Upper lobe of left lung (tissue), 6 donors: ENCODE measurements around the gene TRIM47. TPM values are rescaled to one million over a fixed set of nuclear protein-coding genes. Genes with fewer than 3 reads are reported as not detected.

Source experiments
- ATAC-seq, 2 donors: fragments of 200-7000 bp; cut with Tn5 transposase; one replicate each; pipeline ENCODE4 v1.9.1; 2022; ENCODE audit warnings: mild to moderate bottlenecking in 2 of 2, moderate library complexity in 2 of 2; ENCODE audit not compliant: low FRiP score in 2 of 2
- DNase-seq, 2 donors: peaks; one replicate each; pipeline ENCODE4 v3.0.0-alpha.2; 2019 to 2020
- H3K27ac ChIP-seq, 4 donors: fragments of 200-600 bp; sonication (generic); one replicate each; pipeline ENCODE4 v1.5.1; 2016 to 2019
- H3K27me3 ChIP-seq, 4 donors: fragments of 200-600 bp; sonication (generic); one replicate each; pipeline ENCODE4 v1.5.1; 2017 to 2019
- H3K36me3 ChIP-seq, 4 donors: fragments of 200-600 bp; sonication (generic); one replicate each; pipeline ENCODE4 v1.5.1; 2016 to 2019
- H3K4me1 ChIP-seq, 4 donors: fragments of 200-600 bp; sonication (generic); one replicate each; pipeline ENCODE4 v1.5.1; 2018 to 2019
- H3K4me3 ChIP-seq, 4 donors: fragments of 200-600 bp; sonication (generic); one replicate each; pipeline ENCODE4 v1.5.1; 2017 to 2019; ENCODE audit warnings: mild to moderate bottlenecking in 2 of 4, moderate library complexity in 1 of 4
- H3K9me3 ChIP-seq, 4 donors: fragments of 200-600 bp; sonication (generic); one replicate each; pipeline ENCODE4 v1.5.1; 2018 to 2019
- EP300 ChIP-seq, 4 donors: sonication (generic); formaldehyde crosslinking; IDR thresholded peaks; one replicate each; pipeline ENCODE4 v1.5.1; 2017; ENCODE audit warnings: antibody characterized with exemption in 4 of 4, control low read depth in 2 of 4
- POLR2A ChIP-seq, 4 donors: fragments of 450-650 bp; IDR thresholded peaks; one replicate each; pipeline ENCODE4 v1.5.1; 2016 to 2017; ENCODE audit warnings: antibody characterized with exemption in 4 of 4, mild to moderate bottlenecking in 2 of 4
- POLR2AphosphoS5 ChIP-seq, 2 donors: sonication (generic); formaldehyde crosslinking; IDR thresholded peaks; one replicate each; pipeline ENCODE4 v1.5.1; 2017; ENCODE audit warnings: antibody characterized with exemption in 2 of 2
- WGBS, 2 donors: methylation state at CpG; one replicate each; pipeline ENCODE4 v1.1.5; 2017 to 2018; 5-methylcytosine and 5-hydroxymethylcytosine counted together
- total RNA-seq, 6 donors: library from RNA; depleted of rRNA in 4 of 6; stranded (reverse); fragments of >200 nt in 4 of 6; gene quantifications; one replicate each; pipeline versions ENCODE4 v1.1.0 to v1.2.1, GENCODE V29; 2016 to 2021
- TF ChIP-seq, protein P1 (sequence below), 6 experiments: fragments of 450-650 bp in 4 of 6; fragments of 200-600 bp in 2 of 6; sonication (generic) in 2 of 6; IDR thresholded peaks; one replicate each; pipeline ENCODE4 v1.5.1; 2016 to 2019; ENCODE audit warnings: antibody characterized with exemption in 6 of 6
- donor health status: DM: no; HTN: no; CAD: no; lungs with moderate emphysema.
- donor health status: DM: no; HTN: yes; CAD: no; lungs with severe emphysema.

Gene TRIM47
- total RNA-seq, 6 donors from 2014 or later, result 20.1 to 55.6 (median 33.3) TPM

GRCh38 chr17:75842411-75842810, 36.0 kb downstream of the TRIM47 start:
- DNase-seq (no peak), ATAC-seq (no peak)
- 87 to 92% methylated on average over 2 to 18 of the region's 18 CpGs for whole genome bisulfite sequencing, 2 donors
- TF ChIP-seq POLR2A (IDR thresholded peaks at IDR 0.05) (no peak), EP300 (IDR thresholded peaks at IDR 0.05) (no peak), POLR2AphosphoS5 (IDR thresholded peaks at IDR 0.05) (no peak)
- TF ChIP-seq, protein P1, sequence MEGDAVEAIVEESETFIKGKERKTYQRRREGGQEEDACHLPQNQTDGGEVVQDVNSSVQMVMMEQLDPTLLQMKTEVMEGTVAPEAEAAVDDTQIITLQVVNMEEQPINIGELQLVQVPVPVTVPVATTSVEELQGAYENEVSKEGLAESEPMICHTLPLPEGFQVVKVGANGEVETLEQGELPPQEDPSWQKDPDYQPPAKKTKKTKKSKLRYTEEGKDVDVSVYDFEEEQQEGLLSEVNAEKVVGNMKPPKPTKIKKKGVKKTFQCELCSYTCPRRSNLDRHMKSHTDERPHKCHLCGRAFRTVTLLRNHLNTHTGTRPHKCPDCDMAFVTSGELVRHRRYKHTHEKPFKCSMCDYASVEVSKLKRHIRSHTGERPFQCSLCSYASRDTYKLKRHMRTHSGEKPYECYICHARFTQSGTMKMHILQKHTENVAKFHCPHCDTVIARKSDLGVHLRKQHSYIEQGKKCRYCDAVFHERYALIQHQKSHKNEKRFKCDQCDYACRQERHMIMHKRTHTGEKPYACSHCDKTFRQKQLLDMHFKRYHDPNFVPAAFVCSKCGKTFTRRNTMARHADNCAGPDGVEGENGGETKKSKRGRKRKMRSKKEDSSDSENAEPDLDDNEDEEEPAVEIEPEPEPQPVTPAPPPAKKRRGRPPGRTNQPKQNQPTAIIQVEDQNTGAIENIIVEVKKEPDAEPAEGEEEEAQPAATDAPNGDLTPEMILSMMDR (IDR thresholded peaks at IDR 0.05), result no peak
- peak overlapping the region in 2 of 4 donors; percentile 41 to 50 for H3K4me3 ChIP-seq
- no peaks in the 10 kb centered on the region for H3K9me3 ChIP-seq
- H3K4me1 ChIP-seq, result peaks cover 41 to 47% (median 46%) of the 10 kb centered on the region in 4 donors
- H3K36me3 ChIP-seq, result peaks cover 10 to 42% (median 28%) of the 10 kb centered on the region in 4 donors
- H3K27me3 ChIP-seq, result no peaks in the 10 kb centered on the region
- peak overlapping the region in 3 of 4 donors; percentile 93 to 96 (median 95) for H3K27ac ChIP-seq

- TF ChIP-seq, protein P1 (IDR thresholded peaks at IDR 0.05), result no peak
- TF ChIP-seq EP300 (IDR thresholded peaks at IDR 0.05), result no peak
- no peak for TF ChIP-seq POLR2A (IDR thresholded peaks at IDR 0.05)
- no peak for TF ChIP-seq POLR2AphosphoS5 (IDR thresholded peaks at IDR 0.05)
- Histone ChIP-seq H3K27ac (peak overlapping the region in 1 of 4 donors; percentile 23), H3K4me3 (no peak overlapping the region), H3K9me3 (no peaks in the 10 kb centered on the region), H3K27me3 (no peaks in the 10 kb centered on the region), H3K36me3 (peaks cover 0 to 37% (median 27%) of the 10 kb centered on the region in 4 donors), H3K4me1 (peaks cover 25 to 34% (median 30%) of the 10 kb centered on the region in 4 donors)
- ATAC-seq (no peak), DNase-seq (no peak)
- 76 to 85% methylated on average over 6 to 7 of the region's 7 CpGs for WGBS, 2 donors
Measured at GRCh38 chr17:75840799-75841164, 37.6 kb downstream of the TRIM47 start.

GRCh38 chr17:75839942-75840798, 38.2 kb downstream of the TRIM47 start:
- peaks cover 0 to 43% (median 32%) of the 10 kb centered on the region in 4 donors for H3K36me3 ChIP-seq
- TF ChIP-seq, protein P1 (IDR thresholded peaks at IDR 0.05), result no peak
- TF ChIP-seq POLR2A (IDR thresholded peaks at IDR 0.05), result no peak
- TF ChIP-seq POLR2AphosphoS5 (IDR thresholded peaks at IDR 0.05), result no peak
- no peak for TF ChIP-seq EP300 (IDR thresholded peaks at IDR 0.05)
- no peaks in the 10 kb centered on the region for H3K9me3 ChIP-seq
- peak overlapping the region in 1 of 4 donors; percentile 23 for H3K27ac ChIP-seq
- peaks cover 19 to 31% (median 24%) of the 10 kb centered on the region in 4 donors for H3K4me1 ChIP-seq
- no peaks in the 10 kb centered on the region for H3K27me3 ChIP-seq
- no peak overlapping the region for H3K4me3 ChIP-seq
- DNase-seq, result peak in 1 of 2 donors; percentile 80
- no peak for ATAC-seq
- WGBS, 2 donors, result 94 to 96% methylated on average over 27 to 30 of the region's 36 CpGs

DNA sequence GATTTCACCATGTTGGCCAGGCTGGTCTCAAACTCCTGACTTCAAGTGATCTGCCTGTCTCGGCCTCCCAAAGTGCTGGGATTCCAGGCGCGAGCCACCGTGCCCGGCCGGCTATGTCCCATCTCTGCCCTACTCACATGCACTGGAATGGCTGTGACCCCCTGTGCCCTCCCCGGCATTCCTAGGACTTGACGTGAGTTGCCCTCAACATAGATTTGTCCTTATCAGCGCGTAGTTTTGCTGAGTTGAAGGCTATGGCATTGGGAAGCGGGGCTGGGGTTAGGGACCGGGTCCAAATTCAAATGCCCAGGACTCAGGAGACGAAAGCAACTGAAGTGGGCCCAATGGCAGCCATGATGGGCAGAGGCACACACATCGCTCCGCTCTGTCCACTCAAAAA, 40.0 kb downstream of the TRIM47 start:
- 88 to 94% methylated on average over 15 of the region's 15 CpGs for WGBS, 2 donors
- no peak for DNase-seq
- ATAC-seq, result no peak
- Histone ChIP-seq H3K4me1 (peaks cover 5 to 13% (median 9%) of the 10 kb centered on the region in 4 donors), H3K9me3 (no peaks in the 10 kb centered on the region), H3K4me3 (no peak overlapping the region), H3K27me3 (no peaks in the 10 kb centered on the region), H3K36me3 (peaks cover 0 to 61% (median 43%) of the 10 kb centered on the region in 4 donors), H3K27ac (no peak overlapping the region)
- TF ChIP-seq, protein P1 (IDR thresholded peaks at IDR 0.05), result no peak
